ENCODE measurements around the gene FAM8A1. TPM values are rescaled to one million over a fixed set of nuclear protein-coding genes. Genes with fewer than 3 reads are reported as not detected.
"Not testable (repeated sequence)": the region's sequence is repeated elsewhere in the genome, so short reads cannot be mapped to it uniquely, and the experiment has no call there.

FAM8A1 gene
- total RNA-seq (2014; rRNA removed; shearing (Covaris generic)): 10.2 and 12.0 TPM in 2 replicates

GRCh38 chr6:17599877-17600526 lies at the start of gene FAM8A1:
FAM8A1 (plus strand) TSS chr6:17600302; CDS start chr6:17600410, 108 bp downstream.
- peak; percentile 95 for DNase-seq
- peak within 1 kb of the TSS; percentile 97 for H3K4me3 ChIP-seq (ENCODE audit: insufficient read depth, low read depth, low read length)
- H3K27me3 ChIP-seq (ENCODE audit: control insufficient read depth, insufficient read depth, low read length): no peaks in the 10 kb centered on the region
- peaks cover 1% of the 10 kb centered on the region; the same call in 1 of the 2 replicates for H3K36me3 ChIP-seq (replicated peaks; ENCODE audit: control insufficient read depth, insufficient read depth, low read length)

GRCh38 chr6:17551383-17551958 lies 48.6 kb upstream of the FAM8A1 start:
- no peak overlapping the region for H3K4me3 ChIP-seq (ENCODE audit: insufficient read depth, low read depth, low read length)
- DNase-seq: no peak
- H3K27me3 ChIP-seq (ENCODE audit: control insufficient read depth, insufficient read depth, low read length): no peaks in the 10 kb centered on the region
- no peaks in the 10 kb centered on the region; the same call in 1 of the 2 replicates for H3K36me3 ChIP-seq (replicated peaks; ENCODE audit: control insufficient read depth, insufficient read depth, low read length)

GRCh38 chr6:17552861-17553260 lies 47.2 kb upstream of the FAM8A1 start:
- no peak overlapping the region for H3K4me3 ChIP-seq (ENCODE audit: insufficient read depth, low read depth, low read length)
- H3K36me3 ChIP-seq (replicated peaks; ENCODE audit: control insufficient read depth, insufficient read depth, low read length): no peaks in the 10 kb centered on the region

GRCh38 chr6:17556014-17556413 lies 44.1 kb upstream of the FAM8A1 start:
- Histone ChIP-seq H3K27me3 (ENCODE audit: control insufficient read depth, insufficient read depth, low read length) (no peaks in the 10 kb centered on the region), H3K36me3 (replicated peaks; ENCODE audit: control insufficient read depth, insufficient read depth, low read length) (no peaks in the 10 kb centered on the region), H3K4me3 (ENCODE audit: insufficient read depth, low read depth, low read length) (no peak overlapping the region)
- DNase-seq: no peak

More at GRCh38 chr6:17552861-17553260, 47.2 kb upstream of the FAM8A1 start:
- DNase-seq: no peak
- H3K27me3 ChIP-seq (ENCODE audit: control insufficient read depth, insufficient read depth, low read length): no peaks in the 10 kb centered on the region

GRCh38 chr6:17562636-17563035 lies 37.5 kb upstream of the FAM8A1 start:
- no peaks in the 10 kb centered on the region for H3K36me3 ChIP-seq (replicated peaks; ENCODE audit: control insufficient read depth, insufficient read depth, low read length)
- H3K27me3 ChIP-seq (ENCODE audit: control insufficient read depth, insufficient read depth, low read length): no peaks in the 10 kb centered on the region
- DNase-seq: no peak
- no peak overlapping the region for H3K4me3 ChIP-seq (ENCODE audit: insufficient read depth, low read depth, low read length)

GRCh38 chr6:17565399-17565798 lies 34.7 kb upstream of the FAM8A1 start:
- H3K27me3 ChIP-seq (ENCODE audit: control insufficient read depth, insufficient read depth, low read length): no peaks in the 10 kb centered on the region
- no peak for DNase-seq
- no peaks in the 10 kb centered on the region for H3K36me3 ChIP-seq (replicated peaks; ENCODE audit: control insufficient read depth, insufficient read depth, low read length)
- no peak overlapping the region for H3K4me3 ChIP-seq (ENCODE audit: insufficient read depth, low read depth, low read length)

- Histone ChIP-seq H3K27me3 (ENCODE audit: control insufficient read depth, insufficient read depth, low read length) (no peaks in the 10 kb centered on the region), H3K36me3 (replicated peaks; ENCODE audit: control insufficient read depth, insufficient read depth, low read length) (no peaks in the 10 kb centered on the region), H3K4me3 (ENCODE audit: insufficient read depth, low read depth, low read length) (no peak overlapping the region)
- DNase-seq: no peak
Measured at GRCh38 chr6:17574866-17575560, 25.1 kb upstream of the FAM8A1 start.

GRCh38 chr6:17577059-17577458 lies 23.0 kb upstream of the FAM8A1 start:
- DNase-seq: no peak
- no peaks in the 10 kb centered on the region for H3K36me3 ChIP-seq (replicated peaks; ENCODE audit: control insufficient read depth, insufficient read depth, low read length)
- H3K27me3 ChIP-seq (ENCODE audit: control insufficient read depth, insufficient read depth, low read length): no peaks in the 10 kb centered on the region
- H3K4me3 ChIP-seq (ENCODE audit: insufficient read depth, low read depth, low read length): no peak overlapping the region

GRCh38 chr6:17580518-17581048 lies 19.5 kb upstream of the FAM8A1 start:
- H3K27me3 ChIP-seq (ENCODE audit: control insufficient read depth, insufficient read depth, low read length): no peaks in the 10 kb centered on the region
- DNase-seq: no peak
- peak overlapping the region; percentile 26; the same call in 1 of the 2 replicates for H3K4me3 ChIP-seq (ENCODE audit: insufficient read depth, low read depth, low read length)
- no peaks in the 10 kb centered on the region for H3K36me3 ChIP-seq (replicated peaks; ENCODE audit: control insufficient read depth, insufficient read depth, low read length)

GRCh38 chr6:17581282-17581681 lies 18.8 kb upstream of the FAM8A1 start:
- not testable (repeated sequence) for H3K27me3 ChIP-seq (ENCODE audit: control insufficient read depth, insufficient read depth, low read length); DNase-seq; H3K4me3 ChIP-seq (ENCODE audit: insufficient read depth, low read depth, low read length); H3K36me3 ChIP-seq (replicated peaks; ENCODE audit: control insufficient read depth, insufficient read depth, low read length)

- Histone ChIP-seq H3K36me3 (replicated peaks; ENCODE audit: control insufficient read depth, insufficient read depth, low read length) (no peaks in the 10 kb centered on the region), H3K4me3 (ENCODE audit: insufficient read depth, low read depth, low read length) (no peak overlapping the region), H3K27me3 (ENCODE audit: control insufficient read depth, insufficient read depth, low read length) (no peaks in the 10 kb centered on the region)
- DNase-seq: no peak
Measured at GRCh38 chr6:17583811-17584210, 16.3 kb upstream of the FAM8A1 start.

GRCh38 chr6:17584241-17584803 lies 15.8 kb upstream of the FAM8A1 start:
- peak; percentile 73 for DNase-seq
- no peak overlapping the region for H3K4me3 ChIP-seq (ENCODE audit: insufficient read depth, low read depth, low read length)
- H3K36me3 ChIP-seq (replicated peaks; ENCODE audit: control insufficient read depth, insufficient read depth, low read length): no peaks in the 10 kb centered on the region
- no peaks in the 10 kb centered on the region for H3K27me3 ChIP-seq (ENCODE audit: control insufficient read depth, insufficient read depth, low read length)

GRCh38 chr6:17585766-17586490 lies 14.2 kb upstream of the FAM8A1 start:
- DNase-seq: peak; percentile 56

GRCh38 chr6:17586623-17587022 lies 13.5 kb upstream of the FAM8A1 start:
- H3K36me3 ChIP-seq (replicated peaks; ENCODE audit: control insufficient read depth, insufficient read depth, low read length): not testable (repeated sequence)

More at GRCh38 chr6:17585766-17586490, 14.2 kb upstream of the FAM8A1 start:
- Histone ChIP-seq H3K27me3 (ENCODE audit: control insufficient read depth, insufficient read depth, low read length) (no peaks in the 10 kb centered on the region), H3K36me3 (replicated peaks; ENCODE audit: control insufficient read depth, insufficient read depth, low read length) (no peaks in the 10 kb centered on the region), H3K4me3 (ENCODE audit: insufficient read depth, low read depth, low read length) (no peak overlapping the region)

More at GRCh38 chr6:17586623-17587022, 13.5 kb upstream of the FAM8A1 start:
- DNase-seq; H3K27me3 ChIP-seq (ENCODE audit: control insufficient read depth, insufficient read depth, low read length); H3K4me3 ChIP-seq (ENCODE audit: insufficient read depth, low read depth, low read length): not testable (repeated sequence)

Measured in H7 (cell line).